ENCODE data around the gene ZMIZ2.
A peak's percentile ranks its signal among the peaks of the same experiment; 100 is the strongest.

Gene ZMIZ2

GRCh38 chr7:44756904-44757303, 8.3 kb downstream of the ZMIZ2 start:
- no peak for DNase-seq

GRCh38 chr7:44757311-44757710, 8.7 kb downstream of the ZMIZ2 start:
- no peak for DNase-seq

DNA sequence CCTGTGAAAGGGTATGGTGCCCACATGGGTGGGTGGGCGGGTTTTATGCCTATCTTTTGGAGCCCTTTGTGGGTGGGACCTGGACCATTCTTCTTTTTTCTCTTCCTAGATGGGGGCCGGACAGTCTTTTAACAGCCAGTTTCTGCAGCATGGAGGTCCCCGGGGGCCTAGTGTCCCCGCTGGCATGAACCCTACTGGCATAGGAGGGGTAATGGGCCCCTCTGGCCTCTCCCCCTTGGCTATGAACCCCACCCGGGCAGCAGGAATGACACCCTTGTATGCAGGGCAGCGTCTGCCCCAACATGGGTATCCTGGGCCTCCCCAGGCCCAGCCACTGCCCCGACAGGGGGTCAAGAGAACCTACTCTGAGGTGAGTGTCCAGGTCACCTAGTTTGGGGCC, 9.1 kb downstream of the ZMIZ2 start:
- no peak for DNase-seq

- DNase-seq = no peak
These were observed 10.6 kb downstream of the ZMIZ2 start for GRCh38 chr7:44759246-44759645.

DNA sequence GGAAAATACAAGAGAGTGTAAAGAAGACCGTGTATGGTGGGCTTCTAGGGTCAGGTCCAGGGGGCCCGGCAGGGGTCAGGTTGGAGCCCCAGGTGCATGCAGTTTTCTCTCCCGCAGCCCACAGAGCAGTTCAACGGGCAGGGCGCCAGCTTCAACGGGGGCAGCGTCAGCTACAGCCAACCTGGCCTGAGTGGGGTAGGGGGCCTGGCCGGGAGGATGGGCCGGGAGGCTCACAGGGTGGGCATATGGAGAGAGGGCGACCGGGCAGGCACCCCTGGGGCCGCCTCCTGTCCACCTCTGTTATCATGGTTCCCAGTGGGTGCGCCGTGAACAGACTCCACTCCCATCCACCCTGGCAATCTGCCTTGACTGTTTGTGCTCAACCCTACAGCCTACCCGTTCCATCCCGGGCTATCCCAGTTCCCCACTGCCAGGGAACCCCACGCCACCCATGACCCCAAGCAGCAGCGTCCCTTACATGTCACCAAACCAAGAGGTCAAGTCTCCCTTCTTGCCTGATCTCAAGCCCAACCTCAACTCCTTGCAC, 11.5 kb downstream of the ZMIZ2 start:
- no peak for DNase-seq

GRCh38 chr7:44761207-44762161, 12.8 kb downstream of the ZMIZ2 start:
- DNase-seq = no peak

DNA sequence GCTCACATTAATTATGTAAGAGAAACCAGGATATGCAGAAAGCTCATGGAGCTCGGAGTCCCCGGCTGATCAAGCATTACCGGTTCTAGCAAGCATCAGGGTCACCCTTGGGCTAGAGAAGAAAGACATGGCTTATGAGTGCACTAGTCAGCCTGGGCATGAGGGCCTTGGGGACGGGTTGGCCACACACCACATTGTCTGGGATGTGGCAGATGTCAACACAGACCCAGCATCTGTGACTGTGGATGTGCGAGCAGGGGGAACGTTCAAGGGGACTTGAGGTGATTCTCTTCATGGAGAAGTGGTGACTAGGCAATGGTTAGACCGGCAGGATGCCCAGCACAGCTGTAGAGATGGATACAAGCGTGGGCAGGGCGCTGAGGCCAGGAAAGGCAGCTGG, 13.7 kb downstream of the ZMIZ2 start:
- no peak for DNase-seq

DNA sequence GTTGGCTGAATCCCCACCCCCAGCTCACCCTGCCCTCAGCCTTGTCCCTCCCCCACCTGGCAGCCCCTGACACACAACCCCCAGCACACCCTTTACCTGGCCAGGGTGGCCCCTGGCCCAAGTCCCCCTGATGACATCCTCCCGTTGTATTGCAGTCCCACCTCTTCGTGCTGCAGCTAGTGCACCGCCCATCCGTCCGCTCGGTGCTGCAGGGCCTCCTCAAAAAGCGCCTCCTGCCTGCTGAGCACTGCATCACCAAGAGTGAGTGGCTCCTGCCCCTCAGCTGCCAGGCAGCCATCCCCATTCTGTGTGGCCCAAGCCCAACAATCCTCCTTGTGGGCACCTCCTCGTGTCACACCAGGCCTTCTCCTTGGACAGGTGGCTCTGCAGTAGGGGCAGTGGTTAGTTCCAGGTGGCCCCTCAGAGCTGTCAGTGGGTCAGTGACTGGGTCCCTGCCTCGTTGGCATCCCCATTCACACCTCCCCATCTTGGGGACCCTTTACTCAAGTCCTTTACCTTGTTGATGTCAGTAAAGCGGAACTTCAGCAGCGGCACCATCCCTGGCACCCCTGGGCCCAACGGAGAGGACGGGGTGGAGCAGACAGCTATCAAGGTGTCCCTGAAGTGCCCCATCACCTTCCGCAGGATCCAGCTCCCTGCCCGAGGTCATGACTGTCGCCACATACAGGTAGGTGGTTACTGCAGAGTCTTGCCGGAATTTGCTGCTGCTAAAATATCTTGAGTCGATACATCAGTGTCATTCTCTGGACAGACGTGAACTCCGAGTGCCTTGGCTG, 14.3 kb downstream of the ZMIZ2 start:
- no peak for DNase-seq

DNA sequence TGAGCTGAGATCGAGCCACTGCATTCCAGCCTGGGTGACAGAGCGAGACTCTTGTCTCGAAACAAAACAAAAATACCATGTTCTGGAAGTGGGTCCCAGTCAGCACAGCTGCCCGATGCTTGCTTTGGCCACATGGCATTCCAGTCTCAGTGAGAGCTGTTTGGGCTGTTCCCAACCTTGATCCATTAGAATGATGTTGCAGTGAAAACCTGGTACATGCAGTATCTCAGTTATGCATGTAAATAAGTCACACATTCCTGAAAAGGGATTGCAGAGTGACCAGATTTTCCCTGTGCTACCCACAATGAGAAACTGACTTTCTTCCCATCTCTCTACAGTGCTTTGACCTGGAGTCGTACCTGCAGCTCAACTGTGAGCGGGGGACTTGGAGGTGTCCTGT, 15.4 kb downstream of the ZMIZ2 start:
- DNase-seq = no peak

DNA sequence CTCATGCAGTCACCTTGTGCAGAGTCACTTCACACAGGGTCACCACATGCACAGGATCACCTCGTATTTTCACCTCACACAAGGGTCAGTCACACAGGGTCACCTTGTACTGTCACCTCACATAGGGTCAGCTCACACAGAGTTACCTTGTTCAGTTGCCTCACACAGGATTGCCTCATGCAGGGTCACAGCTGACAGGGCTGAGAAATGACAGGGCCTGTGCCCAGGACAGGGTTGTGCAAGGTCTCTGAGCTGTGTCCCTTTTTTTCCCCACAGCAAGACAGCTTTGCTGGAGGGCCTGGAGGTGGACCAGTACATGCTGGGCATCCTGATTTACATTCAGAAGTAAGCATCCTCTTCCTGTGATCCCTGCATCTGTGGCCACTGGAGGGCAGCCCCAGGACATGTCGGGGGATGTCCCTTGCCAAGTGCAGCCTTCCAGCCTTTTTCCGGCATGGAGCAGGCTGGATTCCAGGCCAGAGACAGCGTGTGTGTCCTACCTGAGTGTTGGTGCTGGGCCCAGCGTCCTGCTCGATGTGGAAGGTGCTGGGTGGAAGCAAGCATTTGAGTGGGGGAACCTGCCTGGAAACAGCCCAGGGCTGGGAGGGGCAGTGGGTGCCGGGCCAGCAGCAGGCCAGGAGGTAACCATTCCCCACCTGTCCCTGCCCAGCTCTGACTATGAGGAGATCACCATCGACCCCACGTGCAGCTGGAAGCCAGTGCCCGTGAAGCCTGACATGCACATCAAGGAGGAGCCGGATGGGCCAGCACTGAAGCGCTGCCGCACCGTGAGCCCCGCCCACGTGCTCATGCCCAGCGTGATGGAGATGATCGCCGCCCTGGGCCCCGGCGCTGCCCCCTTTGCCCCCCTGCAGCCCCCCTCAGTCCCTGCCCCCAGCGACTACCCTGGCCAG, 16.3 kb downstream of the ZMIZ2 start:
- DNase-seq = peak; percentile 68

DNA sequence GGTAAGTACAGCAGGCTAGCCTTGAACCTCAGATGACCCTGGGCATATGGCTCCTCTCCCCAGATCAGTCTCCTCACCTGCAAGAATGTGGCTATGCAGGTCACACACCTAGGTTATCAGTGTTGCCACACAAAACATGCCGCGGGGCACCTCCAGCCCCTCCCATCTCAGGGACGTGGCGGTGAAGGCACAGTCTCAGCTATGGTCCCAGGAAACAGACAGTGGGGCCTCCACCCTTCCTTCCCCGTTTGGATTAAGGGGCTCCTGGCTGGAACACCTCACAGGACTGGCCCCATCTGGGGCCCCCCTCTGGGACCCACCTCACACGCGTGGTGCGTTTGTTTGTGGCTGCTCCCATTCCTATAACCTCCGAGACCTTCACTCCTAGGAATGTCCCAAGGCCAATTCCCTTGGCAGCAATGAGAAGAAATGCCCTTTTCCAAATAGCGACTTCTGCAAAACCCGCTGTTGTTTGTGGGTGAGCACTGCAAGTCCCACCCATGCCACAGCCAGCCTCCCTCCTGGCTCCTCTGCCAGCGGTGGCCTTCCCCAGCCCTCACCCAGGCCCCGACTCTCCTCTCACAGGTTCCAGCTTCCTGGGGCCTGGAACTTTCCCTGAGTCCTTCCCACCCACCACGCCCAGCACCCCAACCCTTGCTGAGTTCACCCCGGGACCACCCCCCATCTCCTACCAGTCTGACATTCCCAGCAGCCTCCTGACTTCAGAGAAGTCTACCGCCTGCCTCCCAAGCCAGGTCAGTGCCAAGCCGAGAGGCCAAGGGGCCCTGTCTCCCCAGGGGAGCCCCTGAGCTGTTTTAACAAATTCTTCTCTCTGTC, 17.1 kb downstream of the ZMIZ2 start:
- DNase-seq = no peak

GRCh38 chr7:44766416-44766801, 17.8 kb downstream of the ZMIZ2 start:
- DNase-seq = no peak

DNA sequence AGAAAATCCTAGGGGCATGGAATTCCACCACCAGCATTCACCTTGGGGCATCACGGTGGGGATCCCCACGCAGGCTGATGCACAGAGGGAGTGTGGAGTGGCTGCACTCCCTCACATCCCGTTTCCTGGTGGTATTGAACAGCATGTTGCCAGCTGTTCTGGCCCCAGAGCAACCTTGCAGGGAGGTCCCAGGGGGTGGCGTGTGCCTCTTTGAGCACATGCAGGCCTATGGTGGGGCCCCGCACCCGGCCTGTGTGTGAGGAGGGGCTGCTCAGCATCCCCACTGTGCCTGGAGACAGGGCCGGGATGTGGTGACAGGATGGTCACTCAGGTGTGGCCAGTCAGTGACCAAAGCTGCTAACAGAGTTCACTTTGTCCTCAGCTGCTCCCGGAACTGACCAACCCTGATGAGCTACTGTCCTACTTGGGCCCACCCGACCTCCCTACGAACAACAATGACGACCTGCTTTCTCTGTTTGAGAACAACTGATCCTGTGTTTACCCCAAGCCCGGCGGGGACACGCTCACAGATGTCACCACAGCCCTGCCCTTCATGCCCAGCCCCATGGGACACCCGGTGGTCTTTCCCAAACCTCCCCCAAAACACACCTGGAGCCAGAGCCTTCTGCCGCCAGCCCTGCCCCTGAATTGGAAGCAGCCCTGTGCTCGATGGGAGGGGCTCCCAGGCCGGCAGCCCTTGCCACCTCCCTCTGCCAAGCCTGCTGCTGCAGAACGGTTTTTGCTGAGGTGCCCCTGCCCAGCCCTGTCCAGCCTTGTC, 18.7 kb downstream of the ZMIZ2 start:
- no peak for DNase-seq

DNA sequence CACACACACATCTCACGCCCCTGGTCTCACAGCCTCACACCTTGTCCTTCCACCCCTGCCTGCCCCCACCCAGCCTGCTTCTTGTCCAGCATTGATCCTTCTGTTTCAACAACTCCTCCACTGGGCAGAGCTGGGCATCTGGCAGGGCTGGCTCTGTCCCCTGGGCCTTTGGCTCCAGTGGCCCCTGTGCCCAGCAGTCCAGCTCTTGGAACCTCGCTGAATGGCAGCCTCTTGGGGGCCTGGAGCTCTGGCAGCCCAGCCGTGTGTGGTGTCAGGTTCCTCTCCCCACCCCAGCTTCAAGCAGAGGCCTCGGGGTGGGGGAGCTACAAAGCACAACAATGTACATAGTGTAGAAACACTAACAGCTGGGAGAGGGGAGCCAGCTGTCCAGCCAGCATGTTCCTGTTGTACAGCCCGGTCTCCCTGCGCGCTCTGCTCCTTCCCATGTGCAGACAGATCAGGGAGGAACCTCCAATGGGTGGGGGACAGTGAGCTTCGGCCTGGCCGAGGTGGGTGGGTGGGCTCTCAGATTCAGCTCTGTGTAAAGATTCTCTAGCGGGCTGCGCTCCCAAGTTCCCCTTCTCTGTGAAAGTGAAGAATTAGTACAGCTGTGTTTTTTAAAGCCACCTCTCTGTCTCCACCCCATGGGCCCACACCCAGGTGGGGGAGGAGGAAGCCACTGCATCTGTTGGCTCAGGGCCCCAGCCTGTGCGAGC, 19.4 kb downstream of the ZMIZ2 start:
- no peak for DNase-seq

DNA sequence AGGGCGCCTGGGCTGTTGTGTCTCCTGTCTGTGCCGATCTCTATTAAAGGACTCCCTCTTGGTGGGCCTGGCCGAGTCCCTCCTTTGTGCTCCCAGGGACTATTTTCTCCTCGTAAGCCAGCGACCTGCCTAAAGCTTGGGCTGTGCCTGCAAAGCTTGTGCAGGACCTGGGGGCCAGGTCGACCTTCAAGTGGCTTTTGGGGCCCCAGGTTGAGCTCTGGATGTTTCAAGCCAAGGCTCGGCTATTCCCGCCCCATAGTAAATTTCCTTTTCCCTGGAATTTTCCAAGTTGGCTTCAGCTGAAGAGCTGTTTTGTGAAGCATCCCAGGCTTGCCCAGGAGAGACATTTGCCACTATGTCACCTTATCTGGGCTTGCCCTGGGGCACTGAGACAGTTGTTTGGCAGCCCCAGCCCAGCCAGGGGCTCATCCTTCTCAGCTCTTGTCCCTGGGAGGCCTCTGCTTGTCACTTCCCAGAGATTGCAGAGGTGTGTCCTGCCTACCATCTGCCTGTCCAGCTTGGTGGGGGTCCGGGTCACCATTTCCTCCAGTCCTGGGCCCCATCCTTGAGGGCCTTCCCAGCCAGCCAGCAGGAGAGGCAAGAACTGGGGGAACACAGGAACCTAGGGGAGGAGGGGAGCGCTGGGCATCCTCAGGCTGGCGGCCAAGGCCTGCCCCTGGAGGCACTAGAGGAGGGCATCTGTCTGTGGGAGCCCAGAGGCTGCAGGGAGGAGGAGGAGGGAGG, 20.2 kb downstream of the ZMIZ2 start:
- no peak for DNase-seq

GRCh38 chr7:44769376-44769775, 20.7 kb downstream of the ZMIZ2 start:
- no peak for DNase-seq

GRCh38 chr7:44769776-44770294, 21.2 kb downstream of the ZMIZ2 start:
- peak; percentile 20 for DNase-seq

DNA sequence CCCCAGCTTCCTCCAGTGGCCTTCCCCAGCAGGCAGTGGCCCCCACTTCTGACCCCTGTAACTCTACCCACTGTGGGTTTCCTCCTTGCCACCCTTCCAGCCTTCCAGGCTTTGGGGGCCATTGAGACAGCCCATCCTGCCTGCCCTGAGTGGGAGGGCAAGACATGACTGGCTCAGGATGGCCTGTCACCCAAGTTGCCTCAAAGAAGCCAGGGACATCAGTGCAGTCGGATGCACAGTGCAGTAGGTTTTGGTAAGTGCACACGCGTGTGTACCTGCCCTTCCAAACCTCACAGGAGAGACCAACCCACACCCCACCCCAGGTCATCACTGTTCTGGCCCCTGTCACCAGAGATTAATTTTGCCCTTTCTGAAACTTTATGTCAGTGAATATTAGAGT, 22.7 kb downstream of the ZMIZ2 start:
- DNase-seq = no peak

DNA sequence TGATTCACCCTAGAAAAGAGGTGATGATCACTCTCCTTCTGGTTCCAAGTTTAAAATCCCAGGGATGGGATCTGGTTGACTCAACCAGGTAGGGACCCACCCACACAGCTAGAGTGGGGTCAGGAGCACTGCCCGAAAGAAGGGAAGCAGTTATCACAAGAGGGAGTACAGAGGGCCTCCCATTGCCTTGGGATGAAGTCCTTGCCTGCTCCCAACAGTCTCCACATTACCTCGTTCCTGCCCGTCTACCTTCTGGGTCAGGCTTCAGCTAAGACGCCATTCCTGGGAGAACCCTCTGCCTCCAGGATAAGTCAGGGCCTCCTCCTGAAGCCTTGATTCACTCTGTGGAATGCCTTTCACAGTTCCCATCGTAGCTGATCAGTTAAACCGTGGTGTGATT, 23.8 kb downstream of the ZMIZ2 start:
- DNase-seq = no peak

All from 8988T (cell line).